Endodermal cell (in vitro differentiated cells): ENCODE results near the gene HHATL. TPM values are rescaled to one million over a fixed set of nuclear protein-coding genes. Genes with fewer than 3 reads are reported as not detected.

Experiments used
- DNase-seq: peaks from one replicate; pipeline ENCODE4 v3.0.0-alpha.2; 2017
- H3K27ac ChIP-seq: 2 replicates; pipeline ENCODE4 v1.5.1; 2013; ENCODE audit warnings: mild to moderate bottlenecking, low read depth, low read length, moderate library complexity
- H3K27me3 ChIP-seq: 2 replicates; pipeline ENCODE4 v1.6.1; 2013; ENCODE audit warnings: mild to moderate bottlenecking, low read length, moderate library complexity; ENCODE audit not compliant: insufficient read depth, control insufficient read depth, poor library complexity, severe bottlenecking
- H3K36me3 ChIP-seq: 2 replicates; pipeline ENCODE4 v1.7.0; 2013; ENCODE audit warnings: mild to moderate bottlenecking, low read length, moderate library complexity; ENCODE audit not compliant: control insufficient read depth, insufficient read depth
- H3K4me1 ChIP-seq: one replicate; pipeline ENCODE4 v1.7.0; 2013; ENCODE audit warnings: low read length; ENCODE audit not compliant: control insufficient read depth, insufficient read depth
- H3K4me3 ChIP-seq: 2 replicates; pipeline ENCODE4 v1.5.1; 2013; ENCODE audit warnings: mild to moderate bottlenecking, low read length, moderate library complexity
- H3K9ac ChIP-seq: 2 replicates; pipeline ENCODE4 v1.6.1; 2013; ENCODE audit warnings: mild to moderate bottlenecking, low read length, moderate library complexity; ENCODE audit not compliant: poor library complexity, severe bottlenecking; ENCODE audit errors: extremely low read depth
- H3K9me3 ChIP-seq: 2 replicates; pipeline ENCODE4 v1.6.1; 2013; ENCODE audit warnings: mild to moderate bottlenecking, low read length, moderate library complexity; ENCODE audit not compliant: control insufficient read depth
- H3K27ac Mint-ChIP-seq: 2 replicates; pipeline ENCODE4 v1.8.0; 2020; ENCODE audit warnings: mixed read lengths
- H3K27me3 Mint-ChIP-seq: 2 replicates; pipeline ENCODE4 v1.8.0; 2021; ENCODE audit warnings: mild to moderate bottlenecking, mixed read lengths; ENCODE audit not compliant: insufficient read depth
- H3K36me3 Mint-ChIP-seq: 2 replicates; pipeline ENCODE4 v1.8.0; 2020; ENCODE audit warnings: low read depth, mixed read lengths
- H3K4me1 Mint-ChIP-seq: 2 replicates; pipeline ENCODE4 v1.8.0; 2020; ENCODE audit warnings: mixed read lengths
- H3K4me3 Mint-ChIP-seq: 2 replicates; pipeline ENCODE4 v1.8.0; 2020; ENCODE audit warnings: mild to moderate bottlenecking, moderate library complexity, mixed read lengths
- H3K9me3 Mint-ChIP-seq: 2 replicates; pipeline ENCODE4 v1.8.0; 2020; ENCODE audit warnings: mild to moderate bottlenecking, mixed read lengths
- WGBS, 2 experiments: methylation state at CpG; one replicate each; pipeline versions ENCODE4 v1.1.5 to v1.1.7; 2013; ENCODE audit warnings: missing lambda C conversion rate in 2 of 2, mixed read lengths in 1 of 2; ENCODE audit not compliant: insufficient coverage in 1 of 2, insufficient read length in 1 of 2; 5-methylcytosine and 5-hydroxymethylcytosine counted together
- total RNA-seq, 2 donors: library from RNA; stranded (reverse); fragmentation: NEBNext Ultra II Directional in 1 of 2; extraction: Animal tissue kit (Norgen Biotek cat#: 25700) in 1 of 2; gene quantifications; 2 replicates in 1 of 2; 3 replicates in 1 of 2; pipeline ENCODE4 v1.2.1, GENCODE V29; 2021
- TF ChIP-seq, protein P1 (sequence below): fragments of 200-600 bp; sonication (generic); conservative IDR thresholded peaks from 2 replicates; pipeline ENCODE4 v1.5.0; 2021; ENCODE audit warnings: antibody characterized with exemption, mild to moderate bottlenecking

Gene HHATL
- total RNA-seq, 2 donors from 2014 or later, result not detected

DNA sequence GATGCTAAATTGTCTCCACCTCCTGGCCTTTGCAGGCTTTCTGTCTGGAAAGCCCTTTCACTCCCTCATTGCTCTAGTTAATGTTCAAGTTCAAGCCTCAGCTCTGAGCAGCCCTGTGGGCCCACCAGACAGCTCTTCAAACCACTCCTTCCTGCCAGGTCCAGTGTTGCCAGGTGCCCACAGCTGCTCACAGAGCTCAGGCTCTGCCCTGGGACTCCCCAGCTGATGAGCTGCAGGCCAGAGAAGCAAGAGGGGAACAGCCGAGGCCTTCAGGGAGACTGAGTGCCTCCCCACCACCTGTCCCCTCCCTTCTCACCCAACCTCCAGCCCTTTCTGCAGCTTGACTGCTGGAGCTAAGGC is 50.4 kb downstream of the HHATL start:
- H3K4me1 Mint-ChIP-seq, result peaks cover 25% of the 10 kb centered on the region
- no peaks in the 10 kb centered on the region for H3K27me3 ChIP-seq
- 95% methylated on average over 1 of the region's 1 CpG; no CpG with 5 or more reads in 1 of the 2 experiments for WGBS, 2 experiments
- peaks cover 10% of the 10 kb centered on the region for H3K4me1 ChIP-seq
- H3K36me3 Mint-ChIP-seq, result peaks cover 16% of the 10 kb centered on the region
- no peak overlapping the region for H3K9ac ChIP-seq
- H3K36me3 ChIP-seq, result peaks cover 21% of the 10 kb centered on the region
- H3K4me3 ChIP-seq, result no peak overlapping the region
- TF ChIP-seq, protein P1, sequence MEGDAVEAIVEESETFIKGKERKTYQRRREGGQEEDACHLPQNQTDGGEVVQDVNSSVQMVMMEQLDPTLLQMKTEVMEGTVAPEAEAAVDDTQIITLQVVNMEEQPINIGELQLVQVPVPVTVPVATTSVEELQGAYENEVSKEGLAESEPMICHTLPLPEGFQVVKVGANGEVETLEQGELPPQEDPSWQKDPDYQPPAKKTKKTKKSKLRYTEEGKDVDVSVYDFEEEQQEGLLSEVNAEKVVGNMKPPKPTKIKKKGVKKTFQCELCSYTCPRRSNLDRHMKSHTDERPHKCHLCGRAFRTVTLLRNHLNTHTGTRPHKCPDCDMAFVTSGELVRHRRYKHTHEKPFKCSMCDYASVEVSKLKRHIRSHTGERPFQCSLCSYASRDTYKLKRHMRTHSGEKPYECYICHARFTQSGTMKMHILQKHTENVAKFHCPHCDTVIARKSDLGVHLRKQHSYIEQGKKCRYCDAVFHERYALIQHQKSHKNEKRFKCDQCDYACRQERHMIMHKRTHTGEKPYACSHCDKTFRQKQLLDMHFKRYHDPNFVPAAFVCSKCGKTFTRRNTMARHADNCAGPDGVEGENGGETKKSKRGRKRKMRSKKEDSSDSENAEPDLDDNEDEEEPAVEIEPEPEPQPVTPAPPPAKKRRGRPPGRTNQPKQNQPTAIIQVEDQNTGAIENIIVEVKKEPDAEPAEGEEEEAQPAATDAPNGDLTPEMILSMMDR, result no peak
- DNase-seq, result no peak
- peak overlapping the region; percentile 62 for H3K27ac Mint-ChIP-seq
- H3K4me3 Mint-ChIP-seq, result no peak overlapping the region
- H3K27ac ChIP-seq, result peak overlapping the region; percentile 25
- no peaks in the 10 kb centered on the region for H3K27me3 Mint-ChIP-seq
- no peaks in the 10 kb centered on the region for H3K9me3 ChIP-seq
- H3K9me3 Mint-ChIP-seq, result no peaks in the 10 kb centered on the region

GRCh38 chr3:42651248-42652091 is 51.1 kb downstream of the HHATL start:
- Mint-ChIP-seq H3K27ac (peak overlapping the region; percentile 89), H3K36me3 (peaks cover 23% of the 10 kb centered on the region), H3K27me3 (no peaks in the 10 kb centered on the region), H3K4me1 (peaks cover 30% of the 10 kb centered on the region), H3K4me3 (no peak overlapping the region), H3K9me3 (no peaks in the 10 kb centered on the region)
- peaks cover 13% of the 10 kb centered on the region for H3K4me1 ChIP-seq
- WGBS, 2 experiments, result 64 to 72% methylated on average over 6 to 9 of the region's 9 CpGs
- H3K9ac ChIP-seq, result no peak overlapping the region
- DNase-seq, result no peak
- TF ChIP-seq, protein P1, result no peak
- no peaks in the 10 kb centered on the region for H3K27me3 ChIP-seq
- H3K36me3 ChIP-seq, result peaks cover 28% of the 10 kb centered on the region
- no peak overlapping the region for H3K27ac ChIP-seq
- no peak overlapping the region for H3K4me3 ChIP-seq
- no peaks in the 10 kb centered on the region for H3K9me3 ChIP-seq

DNA sequence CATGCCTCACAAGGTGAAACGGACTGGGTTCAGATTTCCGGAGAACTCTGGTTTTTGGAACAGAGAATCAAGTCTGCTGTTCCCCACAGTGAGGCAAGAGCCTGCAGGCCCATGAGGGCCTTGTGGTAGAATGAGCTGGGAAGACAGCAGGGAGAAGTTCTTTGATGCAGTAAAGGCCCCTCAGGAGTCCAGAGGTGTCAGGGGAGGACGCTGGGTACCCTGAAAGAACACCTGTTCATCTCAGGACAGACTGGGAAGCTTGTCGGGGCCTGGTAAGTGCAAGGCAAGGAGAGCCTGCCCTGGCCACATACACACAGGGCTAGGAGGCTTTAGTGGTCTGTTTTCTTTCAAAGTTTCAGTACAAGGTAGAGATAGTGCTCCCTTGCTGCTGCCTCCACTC is 52.8 kb downstream of the HHATL start:
- H3K27ac Mint-ChIP-seq, result no peak overlapping the region
- no peaks in the 10 kb centered on the region for H3K27me3 Mint-ChIP-seq

More for the DNA sequence above, 52.8 kb downstream of the HHATL start:
- no peak for DNase-seq
- Mint-ChIP-seq H3K9me3 (no peaks in the 10 kb centered on the region), H3K4me1 (peaks cover 30% of the 10 kb centered on the region), H3K4me3 (no peak overlapping the region), H3K36me3 (peaks cover 38% of the 10 kb centered on the region)
- WGBS, 2 experiments, result 90 to 91% methylated on average over 3 to 4 of the region's 4 CpGs
- no peak overlapping the region for H3K4me3 ChIP-seq
- H3K36me3 ChIP-seq, result peaks cover 45% of the 10 kb centered on the region
- TF ChIP-seq, protein P1, result no peak
- no peaks in the 10 kb centered on the region for H3K9me3 ChIP-seq
- H3K9ac ChIP-seq, result no peak overlapping the region
- H3K4me1 ChIP-seq, result peaks cover 13% of the 10 kb centered on the region
- peak overlapping the region; percentile 14 for H3K27ac ChIP-seq
- no peaks in the 10 kb centered on the region for H3K27me3 ChIP-seq
